ENCODE data around the gene TRIP12. TPM values are rescaled to one million over a fixed set of nuclear protein-coding genes. Genes with fewer than 3 reads are reported as not detected.

TRIP12 gene
- total RNA-seq, 1 experiment from 2014 or later: 115 TPM

DNA sequence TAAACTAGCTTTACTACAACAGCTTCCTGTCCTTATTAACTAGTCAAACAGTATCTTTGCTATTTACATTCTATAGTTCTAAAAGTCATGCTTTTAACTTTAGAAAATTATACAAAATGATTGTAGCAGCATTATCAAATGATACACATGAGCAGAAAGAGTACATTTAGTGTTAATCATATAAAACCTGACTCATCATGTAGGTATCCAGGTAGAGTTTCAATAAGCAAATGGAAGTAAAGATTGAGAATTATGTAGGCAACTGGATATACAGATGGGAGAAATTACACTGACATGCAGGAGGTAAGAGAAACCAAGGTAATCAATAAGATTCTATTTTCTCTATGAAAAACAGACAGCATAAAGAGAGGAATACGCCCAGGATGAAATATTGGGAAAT is 33.8 kb downstream of the TRIP12 start:
- no peak overlapping the region for H3K4me3 ChIP-seq (ENCODE audit: low read depth, low read length)
- H3K27me3 ChIP-seq (replicated peaks; ENCODE audit: control insufficient read depth, insufficient read depth, low read length): no peaks in the 10 kb centered on the region
- peaks cover 14% of the 10 kb centered on the region for H3K4me1 Mint-ChIP-seq (ENCODE audit: low read depth, unreplicated experiment)
- H3K9me3 Mint-ChIP-seq (ENCODE audit: unreplicated experiment): no peaks in the 10 kb centered on the region
- H3K27ac Mint-ChIP-seq (ENCODE audit: unreplicated experiment): no peak overlapping the region
- DNase-seq: no peak
- POLR2A ChIA-PET: no interaction called here
- TF ChIP-seq, protein P1, sequence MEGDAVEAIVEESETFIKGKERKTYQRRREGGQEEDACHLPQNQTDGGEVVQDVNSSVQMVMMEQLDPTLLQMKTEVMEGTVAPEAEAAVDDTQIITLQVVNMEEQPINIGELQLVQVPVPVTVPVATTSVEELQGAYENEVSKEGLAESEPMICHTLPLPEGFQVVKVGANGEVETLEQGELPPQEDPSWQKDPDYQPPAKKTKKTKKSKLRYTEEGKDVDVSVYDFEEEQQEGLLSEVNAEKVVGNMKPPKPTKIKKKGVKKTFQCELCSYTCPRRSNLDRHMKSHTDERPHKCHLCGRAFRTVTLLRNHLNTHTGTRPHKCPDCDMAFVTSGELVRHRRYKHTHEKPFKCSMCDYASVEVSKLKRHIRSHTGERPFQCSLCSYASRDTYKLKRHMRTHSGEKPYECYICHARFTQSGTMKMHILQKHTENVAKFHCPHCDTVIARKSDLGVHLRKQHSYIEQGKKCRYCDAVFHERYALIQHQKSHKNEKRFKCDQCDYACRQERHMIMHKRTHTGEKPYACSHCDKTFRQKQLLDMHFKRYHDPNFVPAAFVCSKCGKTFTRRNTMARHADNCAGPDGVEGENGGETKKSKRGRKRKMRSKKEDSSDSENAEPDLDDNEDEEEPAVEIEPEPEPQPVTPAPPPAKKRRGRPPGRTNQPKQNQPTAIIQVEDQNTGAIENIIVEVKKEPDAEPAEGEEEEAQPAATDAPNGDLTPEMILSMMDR (IDR thresholded peaks at IDR 0.05; ENCODE audit: insufficient read depth in 1 of 2, low read depth in 1 of 2, low read length in 1 of 2, severe bottlenecking in 1 of 2, unreplicated experiment in 1 of 2): no peak
- intact Hi-C loops (cut with micrococcal nuclease; ENCODE audit: unreplicated experiment): no loop called here
- BruUV-seq (replicated peaks): no TSS peak
- H3K4me1 ChIP-seq: no peaks in the 10 kb centered on the region
- H3K9me3 ChIP-seq: no peaks in the 10 kb centered on the region
- no peaks in the 10 kb centered on the region for H3K36me3 ChIP-seq (ENCODE audit: control insufficient read depth, insufficient read depth, low read length)
- CTCF ChIA-PET: no interaction called here
- no peak overlapping the region for H3K4me3 Mint-ChIP-seq (ENCODE audit: unreplicated experiment)
- H3K36me3 Mint-ChIP-seq (ENCODE audit: insufficient read depth, unreplicated experiment): no peaks in the 10 kb centered on the region
- H3K27me3 Mint-ChIP-seq (ENCODE audit: insufficient read depth, unreplicated experiment): no peaks in the 10 kb centered on the region

DNA sequence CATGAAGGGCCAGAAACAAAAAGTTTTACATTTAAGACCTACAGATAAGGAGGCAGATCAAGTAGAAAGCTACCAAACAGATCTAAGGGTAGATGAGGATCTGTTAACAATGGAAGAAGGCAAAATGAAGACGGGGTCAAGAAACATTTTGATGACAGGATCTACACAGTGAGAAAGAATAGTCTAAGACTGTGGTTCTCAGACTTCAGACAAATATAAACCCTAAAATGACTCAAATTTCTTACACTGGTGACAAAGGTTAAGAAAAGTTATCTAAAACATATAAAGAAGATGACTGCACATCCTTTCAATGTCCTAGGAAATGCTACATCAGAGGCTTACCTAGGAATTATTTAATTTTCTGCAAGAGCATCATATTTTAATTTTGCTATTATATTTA is 34.4 kb downstream of the TRIP12 start:
- no peak overlapping the region for H3K4me3 Mint-ChIP-seq (ENCODE audit: unreplicated experiment)
- H3K27me3 ChIP-seq (replicated peaks; ENCODE audit: control insufficient read depth, insufficient read depth, low read length): no peaks in the 10 kb centered on the region
- H3K36me3 Mint-ChIP-seq (ENCODE audit: insufficient read depth, unreplicated experiment): no peaks in the 10 kb centered on the region
- intact Hi-C loops (cut with micrococcal nuclease; ENCODE audit: unreplicated experiment): no loop called here
- peaks cover 14% of the 10 kb centered on the region for H3K4me1 Mint-ChIP-seq (ENCODE audit: low read depth, unreplicated experiment)
- H3K9me3 Mint-ChIP-seq (ENCODE audit: unreplicated experiment): no peaks in the 10 kb centered on the region
- DNase-seq: no peak
- no peaks in the 10 kb centered on the region for H3K27me3 Mint-ChIP-seq (ENCODE audit: insufficient read depth, unreplicated experiment)
- H3K9me3 ChIP-seq: no peaks in the 10 kb centered on the region
- H3K4me3 ChIP-seq (ENCODE audit: low read depth, low read length): no peak overlapping the region
- TF ChIP-seq, protein P1 (IDR thresholded peaks at IDR 0.05; ENCODE audit: insufficient read depth in 1 of 2, low read depth in 1 of 2, low read length in 1 of 2, severe bottlenecking in 1 of 2, unreplicated experiment in 1 of 2): no peak
- no peaks in the 10 kb centered on the region for H3K4me1 ChIP-seq
- no peak overlapping the region for H3K27ac Mint-ChIP-seq (ENCODE audit: unreplicated experiment)
- ChIA-PET CTCF (no interaction called here), POLR2A (no interaction called here)
- H3K36me3 ChIP-seq (ENCODE audit: control insufficient read depth, insufficient read depth, low read length): no peaks in the 10 kb centered on the region
- no TSS peak for BruUV-seq (replicated peaks)

DNA sequence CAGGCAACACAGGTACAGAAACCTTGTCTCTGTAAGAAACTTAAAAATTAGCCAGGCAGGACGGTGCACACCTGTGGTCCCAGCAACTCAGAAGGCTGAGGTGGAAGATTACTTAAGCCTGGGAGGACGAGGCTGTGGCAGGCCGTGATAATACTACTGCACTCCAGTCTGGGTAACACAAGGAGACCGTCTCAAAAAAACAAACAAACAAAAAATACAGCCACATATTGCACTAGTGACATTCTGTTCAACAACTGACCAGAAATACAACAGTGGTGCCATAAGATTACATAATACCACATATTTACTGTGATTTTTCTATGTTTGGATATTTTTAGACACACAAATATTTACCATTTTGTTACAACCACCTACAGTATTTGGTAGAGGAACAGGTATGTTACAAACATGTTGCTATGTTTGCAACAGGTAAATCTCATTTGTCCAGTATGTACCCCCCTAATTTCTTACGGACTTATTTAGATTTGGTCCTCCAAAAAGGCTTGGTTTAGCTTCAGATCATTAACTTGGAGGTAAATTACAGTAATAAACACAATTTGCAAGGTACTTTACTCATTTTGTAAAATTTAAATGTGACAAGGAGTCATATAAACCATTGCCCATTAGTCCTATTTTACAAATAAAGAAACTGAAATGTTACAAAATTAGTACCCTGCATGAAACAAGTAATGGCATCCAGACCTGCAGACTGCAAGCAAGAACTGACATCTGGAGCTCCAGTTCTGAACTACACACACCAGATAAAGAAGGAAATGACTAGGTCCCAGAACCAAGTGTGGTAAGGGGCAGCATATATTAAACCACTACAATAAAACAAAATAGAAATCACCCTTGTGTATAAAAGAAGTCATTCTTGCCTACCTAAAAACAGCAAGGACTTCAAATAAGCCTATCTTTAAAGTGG is 36.8 kb downstream of the TRIP12 start:
- ChIA-PET POLR2A (no interaction called here), CTCF (no interaction called here)
- no peak for DNase-seq
- H3K9me3 Mint-ChIP-seq (ENCODE audit: unreplicated experiment): no peaks in the 10 kb centered on the region
- intact Hi-C loops (cut with micrococcal nuclease; ENCODE audit: unreplicated experiment): no loop called here
- no peak overlapping the region for H3K4me3 Mint-ChIP-seq (ENCODE audit: unreplicated experiment)
- Histone ChIP-seq H3K4me1 (no peaks in the 10 kb centered on the region), H3K4me3 (ENCODE audit: low read depth, low read length) (no peak overlapping the region), H3K9me3 (no peaks in the 10 kb centered on the region), H3K27me3 (replicated peaks; ENCODE audit: control insufficient read depth, insufficient read depth, low read length) (no peaks in the 10 kb centered on the region), H3K36me3 (ENCODE audit: control insufficient read depth, insufficient read depth, low read length) (no peaks in the 10 kb centered on the region)
- TF ChIP-seq, protein P1 (IDR thresholded peaks at IDR 0.05; ENCODE audit: insufficient read depth in 1 of 2, low read depth in 1 of 2, low read length in 1 of 2, severe bottlenecking in 1 of 2, unreplicated experiment in 1 of 2): no peak
- H3K27me3 Mint-ChIP-seq (ENCODE audit: insufficient read depth, unreplicated experiment): no peaks in the 10 kb centered on the region
- no peaks in the 10 kb centered on the region for H3K36me3 Mint-ChIP-seq (ENCODE audit: insufficient read depth, unreplicated experiment)
- peaks cover 14% of the 10 kb centered on the region for H3K4me1 Mint-ChIP-seq (ENCODE audit: low read depth, unreplicated experiment)
- H3K27ac Mint-ChIP-seq (ENCODE audit: unreplicated experiment): no peak overlapping the region
- BruUV-seq (replicated peaks): no TSS peak
